HG03520 (cell line): ENCODE results near the gene CCDC85A.

Experiments
- ATAC-seq: cut with Tn5 transposase; IDR thresholded peaks from one replicate; pipeline ENCODE4 v1.9.1; 2021; ENCODE audit warnings: mild to moderate bottlenecking, moderate library complexity; ENCODE audit not compliant: unreplicated experiment

Gene CCDC85A

GRCh38 chr2:56348392-56349210, 164.8 kb downstream of the CCDC85A start:
- no peak for ATAC-seq

GRCh38 chr2:56357655-56358295, 174.0 kb downstream of the CCDC85A start:
- ATAC-seq, result no peak

GRCh38 chr2:56361844-56362243, 178.1 kb downstream of the CCDC85A start:
- no peak for ATAC-seq

GRCh38 chr2:56364902-56365301, 181.1 kb downstream of the CCDC85A start:
- ATAC-seq, result no peak

GRCh38 chr2:56369316-56369715, 185.5 kb downstream of the CCDC85A start:
- ATAC-seq, result no peak

GRCh38 chr2:56372071-56372656, 188.4 kb downstream of the CCDC85A start:
- ATAC-seq, result no peak

GRCh38 chr2:56375251-56375650, 191.5 kb downstream of the CCDC85A start:
- no peak for ATAC-seq

- no peak for ATAC-seq
Observed at GRCh38 chr2:56376699-56377665, 193.2 kb downstream of the CCDC85A start.

- no peak for ATAC-seq
Observed at GRCh38 chr2:56379066-56379465, 195.3 kb downstream of the CCDC85A start.

- ATAC-seq, result no peak
Observed at GRCh38 chr2:56380861-56381260, 197.1 kb downstream of the CCDC85A start.

- no peak for ATAC-seq
Observed at GRCh38 chr2:56382466-56382865, 198.7 kb downstream of the CCDC85A start.

GRCh38 chr2:56386657-56387056, 202.9 kb downstream of the CCDC85A start:
- no peak for ATAC-seq

GRCh38 chr2:56390644-56391043, 206.9 kb downstream of the CCDC85A start:
- ATAC-seq, result no peak

GRCh38 chr2:56410140-56410539, 226.3 kb downstream of the CCDC85A start:
- ATAC-seq, result no peak

GRCh38 chr2:56416500-56417176, 232.8 kb downstream of the CCDC85A start:
- ATAC-seq, result no peak
